HepG2 (cell line): Measurements from ENCODE around the gene DNMT3B. TPM values are rescaled to one million over a fixed set of nuclear protein-coding genes. Genes with fewer than 3 reads are reported as not detected.

ENCODE experiments used
- NFKB2 ChIP-seq: sonication (generic); formaldehyde crosslinking; IDR thresholded peaks from 2 replicates; pipeline ENCODE4 v1.4.0; 2020; ENCODE audit warnings: missing genetic modification reagents, borderline replicate concordance
- NKX3-1 ChIP-seq: sonication (generic); formaldehyde crosslinking; IDR thresholded peaks from 2 replicates; pipeline ENCODE4 v1.5.0; 2020; ENCODE audit warnings: missing genetic modification reagents
- ONECUT2 ChIP-seq: sonication (generic); formaldehyde crosslinking; IDR thresholded peaks from 2 replicates; pipeline ENCODE4 v1.4.0; 2020; ENCODE audit warnings: missing genetic modification reagents
- PHF21A ChIP-seq: sonication (generic); formaldehyde crosslinking; IDR thresholded peaks from 2 replicates; pipeline ENCODE4 v1.5.0; 2020; ENCODE audit warnings: mild to moderate bottlenecking, missing genetic modification reagents
- SP140L ChIP-seq: sonication (generic); formaldehyde crosslinking; IDR thresholded peaks from 2 replicates; pipeline ENCODE4 v1.4.0; 2020; ENCODE audit warnings: missing genetic modification reagents, borderline replicate concordance
- SSRP1 ChIP-seq: IDR thresholded peaks from 2 replicates; pipeline ENCODE4 v1.6.1; 2016; ENCODE audit warnings: control low read depth
- TFDP2 ChIP-seq: sonication (generic); formaldehyde crosslinking; IDR thresholded peaks from 2 replicates; pipeline ENCODE4 v1.4.0; 2020; ENCODE audit warnings: missing genetic modification reagents
- THAP9 ChIP-seq: sonication (generic); formaldehyde crosslinking; IDR thresholded peaks from 2 replicates; pipeline ENCODE4; 2020; ENCODE audit warnings: missing genetic modification reagents, mild to moderate bottlenecking, borderline replicate concordance
- USF2 ChIP-seq, 2 experiments: sonication (generic) in 1 of 2; formaldehyde crosslinking in 1 of 2; IDR thresholded peaks; 2 replicates each; pipeline versions ENCODE4 v1.5.1 to v1.6.1; 2011 to 2020; ENCODE audit warnings: borderline replicate concordance in 1 of 2, low read depth in 1 of 2, low read length in 1 of 2, mild to moderate bottlenecking in 1 of 2, missing genetic modification reagents in 1 of 2, moderate library complexity in 1 of 2
- YEATS4 ChIP-seq: sonication (generic); formaldehyde crosslinking; IDR thresholded peaks from 2 replicates; pipeline ENCODE4 v1.4.0; 2020; ENCODE audit warnings: missing genetic modification reagents, borderline replicate concordance
- ZBTB49 ChIP-seq: sonication (generic); formaldehyde crosslinking; IDR thresholded peaks from 2 replicates; pipeline ENCODE4 v1.4.0; 2020; ENCODE audit warnings: missing genetic modification reagents, borderline replicate concordance
- ZNF281 ChIP-seq: sonication (generic); formaldehyde crosslinking; IDR thresholded peaks from 2 replicates; pipeline ENCODE4 v1.4.0; 2020; ENCODE audit warnings: missing genetic modification reagents, borderline replicate concordance
- ZNF430 ChIP-seq: sonication (generic); formaldehyde crosslinking; IDR thresholded peaks from 2 replicates; pipeline ENCODE4 v1.9.0; 2021; ENCODE audit warnings: mild to moderate bottlenecking, missing genetic modification reagents
- ZNF468 ChIP-seq: sonication (generic); formaldehyde crosslinking; IDR thresholded peaks from 2 replicates; pipeline ENCODE4 v1.8.0; 2022; ENCODE audit warnings: mild to moderate bottlenecking, moderate library complexity, missing genetic modification reagents
- ZNF724P ChIP-seq: sonication (generic); formaldehyde crosslinking; IDR thresholded peaks from 2 replicates; pipeline ENCODE4 v1.8.0; 2022; ENCODE audit warnings: missing genetic modification reagents, borderline replicate concordance
- polyA plus RNA-seq, 8 experiments: library from polyadenylated mRNA; depleted of rRNA in 3 of 8; stranded (reverse) in 7 of 8; unstranded in 1 of 8; fragments of >200 nt; fragmentation: Illumina TruSeq in 4 of 8; extraction: Trizol in 4 of 8; gene quantifications; 2 replicates each; pipeline versions ENCODE4 v1.2.1 to v1.2.3, GENCODE V29; 2011 to 2016; ENCODE audit warnings: low read depth in 4 of 8, missing spikeins in 1 of 8, mixed read lengths in 1 of 8; ENCODE audit not compliant: insufficient read depth in 1 of 8
- total RNA-seq, 5 experiments: library from RNA; depleted of rRNA; stranded (reverse); fragments of >200 nt; fragmentation: Illumina TruSeq; extraction: Trizol; gene quantifications; 2 replicates each; pipeline ENCODE4 v1.2.3, GENCODE V29; 2016; ENCODE audit warnings: low read depth in 1 of 5

Gene DNMT3B
- total and polyA plus RNA-seq, 2 of the 13 experiments (the other 11 are each of a cell fraction or from before 2014, with no cell fraction given), result 3.8 to 13.9 TPM

GRCh38 chr20:32763202-32764004, 1.2 kb downstream of the DNMT3B start (continued):
- 0 out of 2 replicates have a peak, but pooled peaks have one; percentile 10 for TF ChIP-seq ZNF281
- TF ChIP-seq USF2 (IDR thresholded peaks at IDR 0.05; ENCODE audit: low read depth, low read length), result no peak
- no peak; the same call in 1 of the 2 replicates for TF ChIP-seq USF2 (CRISPR knock-in tag; IDR thresholded peaks at IDR 0.05; ENCODE audit: borderline replicate concordance)
- TF ChIP-seq TFDP2 (CRISPR knock-in tag), result peak; percentile 6; the same call in 1 of the 2 replicates
- 0 out of 2 replicates have a peak, but pooled peaks have one; percentile 22 for TF ChIP-seq ZNF724P (CRISPR knock-in tag)
- TF ChIP-seq YEATS4 (CRISPR knock-in tag), result peak; percentile 28; the same call in 1 of the 2 replicates
- TF ChIP-seq NFKB2 (CRISPR knock-in tag), result 0 out of 2 replicates have a peak, but pooled peaks have one; percentile 13
- no peak for TF ChIP-seq SP140L (CRISPR knock-in tag)
- no peak for TF ChIP-seq PHF21A (CRISPR knock-in tag)
- TF ChIP-seq ONECUT2, result no peak
- TF ChIP-seq ZBTB49 (CRISPR knock-in tag), result peak; percentile 21; the same call in 1 of the 2 replicates
- no peak for TF ChIP-seq ZNF468 (CRISPR knock-in tag)
- TF ChIP-seq THAP9 (CRISPR knock-in tag), result peak; percentile 30; the same call in 1 of the 2 replicates
- TF ChIP-seq SSRP1, result peak; percentile 68; the same call in 1 of the 2 replicates
- TF ChIP-seq ZNF430, result 0 out of 2 replicates have a peak, but pooled peaks have one; percentile 60
- peak; percentile 51; the same call in 1 of the 2 replicates for TF ChIP-seq NKX3-1 (CRISPR knock-in tag)
